GM12891 (cell line): ENCODE measurements around the gene IL27RA.

Experiments used
- DNase-seq: peaks from one replicate; pipeline ENCODE4 v3.0.0; 2011; ENCODE audit warnings: low spot score; ENCODE audit not compliant: insufficient read length
- FAIRE-seq: peaks from 2 replicates; lab custom pipeline; 2011; peaks lifted over from hg19 to GRCh38; lab: Jason Lieb, UNC
- PAX5 ChIP-seq: IDR thresholded peaks from 2 replicates; pipeline ENCODE4 v1.6.1; 2011; ENCODE audit warnings: low read length, moderate library complexity, mild to moderate bottlenecking; ENCODE audit not compliant: insufficient read depth, severe bottlenecking
- POLR2A ChIP-seq: IDR thresholded peaks from 2 replicates; pipeline ENCODE4 v1.6.1; 2011; ENCODE audit warnings: low read depth, low read length, control low read depth
- POLR2AphosphoS5 ChIP-seq: IDR thresholded peaks from 2 replicates; pipeline ENCODE4 v1.6.1; 2011; ENCODE audit warnings: low read depth, low read length, control low read depth
- POU2F2 ChIP-seq: IDR thresholded peaks from 2 replicates; pipeline ENCODE4 v1.6.1; 2011; ENCODE audit warnings: low read depth, mild to moderate bottlenecking, control low read depth, low read length, moderate library complexity
- SPI1 ChIP-seq: IDR thresholded peaks from 2 replicates; pipeline ENCODE4 v1.6.1; 2011; ENCODE audit warnings: low read depth, low read length, control low read depth
- TAF1 ChIP-seq: IDR thresholded peaks from 2 replicates; pipeline ENCODE4 v1.6.1; 2011; ENCODE audit warnings: low read depth, low read length, control low read depth

The IL27RA gene

DNA sequence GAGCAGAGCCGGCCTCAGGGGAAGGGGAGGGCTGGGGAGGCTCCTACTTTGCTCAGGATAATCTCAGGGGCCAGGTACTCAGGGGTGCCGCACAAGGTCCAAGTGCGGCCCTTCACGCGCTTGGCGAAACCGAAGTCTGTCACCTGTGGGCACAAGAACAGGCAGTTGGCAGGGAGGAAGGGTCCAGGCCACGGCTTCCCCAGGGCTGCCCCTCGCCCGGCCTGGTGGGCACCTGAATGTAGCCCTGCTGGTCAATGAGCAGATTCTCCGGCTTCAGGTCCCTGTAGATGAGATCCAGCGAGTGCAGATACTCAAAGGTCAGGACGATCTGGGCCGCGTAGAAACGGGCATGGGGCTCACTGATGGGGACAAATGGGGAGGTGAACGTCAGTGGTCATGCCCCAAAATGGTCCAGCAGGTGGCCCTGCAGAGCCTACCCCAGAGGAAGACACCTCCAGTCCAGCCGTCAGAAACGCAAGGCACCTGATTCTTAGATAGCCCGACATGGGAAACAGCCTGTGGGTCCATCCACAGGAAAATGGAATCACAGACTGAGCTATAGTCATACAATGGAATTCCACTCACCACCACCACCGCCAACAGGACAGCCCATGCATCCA lies 66.1 kb downstream of the IL27RA start:
- DNase-seq (no peak), FAIRE-seq (no peak)
- no peak for TF ChIP-seq POLR2AphosphoS5
- TF ChIP-seq SPI1: no peak
- TF ChIP-seq TAF1: no peak
- TF ChIP-seq POU2F2: no peak
- TF ChIP-seq POLR2A: no peak
- no peak for TF ChIP-seq PAX5

DNA sequence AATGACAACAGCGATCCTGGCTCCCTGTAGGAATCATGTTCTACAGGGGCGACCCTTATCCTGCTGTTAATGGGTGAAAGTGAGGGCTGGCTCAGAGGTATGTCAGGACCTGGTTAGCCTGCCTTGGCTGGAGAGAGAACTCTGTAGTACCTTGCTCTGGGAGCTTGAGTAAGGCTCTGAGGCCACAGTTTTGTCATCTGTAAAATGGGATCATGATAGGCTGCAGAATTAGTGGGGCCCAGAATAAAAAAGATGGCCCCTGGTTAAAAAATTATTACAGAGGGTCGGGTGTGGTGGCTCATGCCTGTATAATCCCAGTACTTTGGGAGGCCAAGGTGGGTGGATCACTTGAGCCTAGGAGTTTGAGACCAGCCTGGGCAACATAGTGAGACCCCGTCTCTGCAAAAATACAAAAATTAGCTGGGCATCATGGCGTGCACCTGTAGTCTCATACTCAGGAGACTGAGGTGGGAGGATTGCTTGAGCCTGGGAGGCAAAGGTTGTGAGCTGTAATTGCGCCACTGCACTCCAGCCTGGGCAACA lies 69.5 kb downstream of the IL27RA start:
- TF ChIP-seq POLR2A (no peak), PAX5 (no peak), POU2F2 (no peak), TAF1 (no peak), SPI1 (no peak), POLR2AphosphoS5 (no peak)
- DNase-seq (no peak), FAIRE-seq (no peak)

GRCh38 chr19:14102102-14102696 lies 70.6 kb downstream of the IL27RA start:
- FAIRE-seq (no peak), DNase-seq (no peak)
- TF ChIP-seq PAX5 (no peak), SPI1 (no peak), POU2F2 (no peak), POLR2AphosphoS5 (no peak)

GRCh38 chr19:14102756-14103155 lies 71.2 kb downstream of the IL27RA start:
- DNase-seq (no peak), FAIRE-seq (no peak)
- TF ChIP-seq PAX5: no peak
- TF ChIP-seq TAF1: no peak
- no peak for TF ChIP-seq POU2F2
- no peak for TF ChIP-seq SPI1
- no peak for TF ChIP-seq POLR2A
- no peak for TF ChIP-seq POLR2AphosphoS5
